ENCODE results near the gene ELP2.

The ELP2 gene

GRCh38 chr18:36153203-36153602 lies 23.5 kb downstream of the ELP2 start:
- in situ Hi-C loops (cut with MboI; ENCODE audit: low sequenced_read_pairs, unreplicated experiment), result no loop called here
- DNase-seq (ENCODE audit: low spot score), result no peak
- TF ChIP-seq CTCF (IDR thresholded peaks at IDR 0.05; ENCODE audit: borderline replicate concordance, control extremely low read depth, extremely low read depth, insufficient read depth, missing control alignments), result no peak

GRCh38 chr18:36153771-36154170 lies 24.1 kb downstream of the ELP2 start:
- in situ Hi-C loops (cut with MboI; ENCODE audit: low sequenced_read_pairs, unreplicated experiment), result no loop called here
- TF ChIP-seq CTCF (IDR thresholded peaks at IDR 0.05; ENCODE audit: borderline replicate concordance, control extremely low read depth, extremely low read depth, insufficient read depth, missing control alignments), result no peak
- no peak for DNase-seq (ENCODE audit: low spot score)

GRCh38 chr18:36155851-36156757 lies 26.4 kb downstream of the ELP2 start:
- no peak for DNase-seq (ENCODE audit: low spot score)
- TF ChIP-seq CTCF (IDR thresholded peaks at IDR 0.05; ENCODE audit: borderline replicate concordance, control extremely low read depth, extremely low read depth, insufficient read depth, missing control alignments), result no peak
- in situ Hi-C loops (cut with MboI; ENCODE audit: low sequenced_read_pairs, unreplicated experiment), result no loop called here

- in situ Hi-C loops (cut with MboI; ENCODE audit: low sequenced_read_pairs, unreplicated experiment), result no loop called here
- TF ChIP-seq CTCF (IDR thresholded peaks at IDR 0.05; ENCODE audit: borderline replicate concordance, control extremely low read depth, extremely low read depth, insufficient read depth, missing control alignments), result no peak
- no peak for DNase-seq (ENCODE audit: low spot score)
These were observed 27.7 kb downstream of the ELP2 start for GRCh38 chr18:36157441-36157840.

- in situ Hi-C loops (cut with MboI; ENCODE audit: low sequenced_read_pairs, unreplicated experiment), result no loop called here
- TF ChIP-seq CTCF (IDR thresholded peaks at IDR 0.05; ENCODE audit: borderline replicate concordance, control extremely low read depth, extremely low read depth, insufficient read depth, missing control alignments), result no peak
- DNase-seq (ENCODE audit: low spot score), result no peak
These were observed 28.7 kb downstream of the ELP2 start for GRCh38 chr18:36158266-36158867.

- no peak for DNase-seq (ENCODE audit: low spot score)
- in situ Hi-C loops (cut with MboI; ENCODE audit: low sequenced_read_pairs, unreplicated experiment), result no loop called here
These were observed 31.3 kb downstream of the ELP2 start for GRCh38 chr18:36160959-36161371.

More at GRCh38 chr18:36160959-36161371, 31.3 kb downstream of the ELP2 start:
- TF ChIP-seq CTCF (IDR thresholded peaks at IDR 0.05; ENCODE audit: borderline replicate concordance, control extremely low read depth, extremely low read depth, insufficient read depth, missing control alignments), result no peak
